ENCODE measurements around the gene APOBEC3B.
"Not testable (repeated sequence)": the region's sequence is repeated elsewhere in the genome, so short reads cannot be mapped to it uniquely, and the experiment has no call there.

Gene APOBEC3B

GRCh38 chr22:38984784-38985757 lies 2.9 kb downstream of the APOBEC3B start:
- Mint-ChIP-seq H3K27ac (peak overlapping the region; percentile 91), H3K36me3 (ENCODE audit: low read depth) (peaks cover 19% of the 10 kb centered on the region), H3K4me1 (ENCODE audit: low read depth) (peaks cover 62% of the 10 kb centered on the region), H3K4me3 (peak overlapping the region; percentile 66)
- not testable (repeated sequence) for H3K9me3 Mint-ChIP-seq; H3K27me3 Mint-ChIP-seq (ENCODE audit: low read depth)

- peaks cover 58% of the 10 kb centered on the region for H3K4me1 Mint-ChIP-seq (ENCODE audit: low read depth)
- peaks cover 19% of the 10 kb centered on the region for H3K36me3 Mint-ChIP-seq (ENCODE audit: low read depth)
- peak overlapping the region; percentile 59 for H3K27ac Mint-ChIP-seq
- H3K27me3 Mint-ChIP-seq (ENCODE audit: low read depth): no peaks in the 10 kb centered on the region
- H3K9me3 Mint-ChIP-seq: peaks cover 6% of the 10 kb centered on the region
- H3K4me3 Mint-ChIP-seq: no peak overlapping the region
Measured at GRCh38 chr22:38986629-38987028, 4.5 kb downstream of the APOBEC3B start.

GRCh38 chr22:38987171-38987895 lies 5.2 kb downstream of the APOBEC3B start:
- Mint-ChIP-seq H3K4me3 (peak overlapping the region; percentile 46), H3K36me3 (ENCODE audit: low read depth) (peaks cover 16% of the 10 kb centered on the region), H3K27ac (peak overlapping the region; percentile 63), H3K4me1 (ENCODE audit: low read depth) (peaks cover 53% of the 10 kb centered on the region), H3K9me3 (peaks cover 6% of the 10 kb centered on the region), H3K27me3 (ENCODE audit: low read depth) (no peaks in the 10 kb centered on the region)

GRCh38 chr22:38989466-38989865 lies 7.3 kb downstream of the APOBEC3B start:
- Mint-ChIP-seq H3K36me3 (ENCODE audit: low read depth) (peaks cover 12% of the 10 kb centered on the region), H3K9me3 (peaks cover under 1% of the 10 kb centered on the region), H3K27ac (peak overlapping the region; percentile 82), H3K4me1 (ENCODE audit: low read depth) (peaks cover 53% of the 10 kb centered on the region), H3K27me3 (ENCODE audit: low read depth) (peaks cover 4% of the 10 kb centered on the region), H3K4me3 (peak overlapping the region; percentile 49)

- not testable (repeated sequence) for H3K9me3 Mint-ChIP-seq; H3K27me3 Mint-ChIP-seq (ENCODE audit: low read depth); H3K36me3 Mint-ChIP-seq (ENCODE audit: low read depth); H3K4me3 Mint-ChIP-seq; H3K27ac Mint-ChIP-seq
- peaks cover 30% of the 10 kb centered on the region for H3K4me1 Mint-ChIP-seq (ENCODE audit: low read depth)
Measured at GRCh38 chr22:38992871-38993371, 10.8 kb downstream of the APOBEC3B start.

- Mint-ChIP-seq H3K27ac (no peak overlapping the region), H3K36me3 (ENCODE audit: low read depth) (no peaks in the 10 kb centered on the region), H3K4me1 (ENCODE audit: low read depth) (peaks cover 13% of the 10 kb centered on the region), H3K4me3 (no peak overlapping the region), H3K9me3 (peaks cover 4% of the 10 kb centered on the region), H3K27me3 (ENCODE audit: low read depth) (peaks cover 22% of the 10 kb centered on the region)
Measured at GRCh38 chr22:38996105-38996504, 14.0 kb downstream of the APOBEC3B start.

- Mint-ChIP-seq H3K9me3 (peaks cover 4% of the 10 kb centered on the region), H3K4me1 (ENCODE audit: low read depth) (peaks cover 10% of the 10 kb centered on the region), H3K27ac (no peak overlapping the region), H3K36me3 (ENCODE audit: low read depth) (no peaks in the 10 kb centered on the region), H3K27me3 (ENCODE audit: low read depth) (peaks cover 22% of the 10 kb centered on the region), H3K4me3 (no peak overlapping the region)
Measured at GRCh38 chr22:38997518-38997917, 15.4 kb downstream of the APOBEC3B start.

GRCh38 chr22:39003165-39003638 lies 21.1 kb downstream of the APOBEC3B start:
- no peak overlapping the region for H3K4me3 Mint-ChIP-seq
- peaks cover under 1% of the 10 kb centered on the region for H3K9me3 Mint-ChIP-seq
- H3K27ac Mint-ChIP-seq: peak overlapping the region; percentile 16
- peaks cover 11% of the 10 kb centered on the region for H3K27me3 Mint-ChIP-seq (ENCODE audit: low read depth)
- peaks cover 12% of the 10 kb centered on the region for H3K4me1 Mint-ChIP-seq (ENCODE audit: low read depth)
- H3K36me3 Mint-ChIP-seq (ENCODE audit: low read depth): no peaks in the 10 kb centered on the region

- Mint-ChIP-seq H3K36me3 (ENCODE audit: low read depth) (no peaks in the 10 kb centered on the region), H3K4me3 (no peak overlapping the region), H3K27ac (no peak overlapping the region)
Measured at GRCh38 chr22:39007177-39007576, 25.0 kb downstream of the APOBEC3B start.

GRCh38 chr22:39008271-39008850 lies 26.2 kb downstream of the APOBEC3B start:
- not testable (repeated sequence) for H3K27me3 Mint-ChIP-seq (ENCODE audit: low read depth); H3K4me3 Mint-ChIP-seq; H3K9me3 Mint-ChIP-seq; H3K36me3 Mint-ChIP-seq (ENCODE audit: low read depth); H3K27ac Mint-ChIP-seq
- peaks cover 10% of the 10 kb centered on the region for H3K4me1 Mint-ChIP-seq (ENCODE audit: low read depth)

More at GRCh38 chr22:39007177-39007576, 25.0 kb downstream of the APOBEC3B start:
- peaks cover 12% of the 10 kb centered on the region for H3K4me1 Mint-ChIP-seq (ENCODE audit: low read depth)
- no peaks in the 10 kb centered on the region for H3K27me3 Mint-ChIP-seq (ENCODE audit: low read depth)
- no peaks in the 10 kb centered on the region for H3K9me3 Mint-ChIP-seq

GRCh38 chr22:39010946-39011345 lies 28.8 kb downstream of the APOBEC3B start:
- no peak overlapping the region for H3K27ac Mint-ChIP-seq
- H3K36me3 Mint-ChIP-seq (ENCODE audit: low read depth): no peaks in the 10 kb centered on the region
- no peaks in the 10 kb centered on the region for H3K27me3 Mint-ChIP-seq (ENCODE audit: low read depth)
- peaks cover 14% of the 10 kb centered on the region for H3K4me1 Mint-ChIP-seq (ENCODE audit: low read depth)
- H3K4me3 Mint-ChIP-seq: no peak overlapping the region
- no peaks in the 10 kb centered on the region for H3K9me3 Mint-ChIP-seq

- peaks cover 22% of the 10 kb centered on the region for H3K4me1 Mint-ChIP-seq (ENCODE audit: low read depth)
- no peaks in the 10 kb centered on the region for H3K27me3 Mint-ChIP-seq (ENCODE audit: low read depth)
- H3K9me3 Mint-ChIP-seq: no peaks in the 10 kb centered on the region
- H3K4me3 Mint-ChIP-seq: peak overlapping the region; percentile 64
- H3K27ac Mint-ChIP-seq: peak overlapping the region; percentile 71
- peaks cover 7% of the 10 kb centered on the region for H3K36me3 Mint-ChIP-seq (ENCODE audit: low read depth)
Measured at GRCh38 chr22:39012533-39013511, 30.7 kb downstream of the APOBEC3B start.

GRCh38 chr22:39013561-39013941 lies 31.4 kb downstream of the APOBEC3B start:
- H3K27me3 Mint-ChIP-seq (ENCODE audit: low read depth); H3K9me3 Mint-ChIP-seq: not testable (repeated sequence)
- Mint-ChIP-seq H3K4me1 (ENCODE audit: low read depth) (peaks cover 21% of the 10 kb centered on the region), H3K36me3 (ENCODE audit: low read depth) (peaks cover 11% of the 10 kb centered on the region), H3K4me3 (peak overlapping the region; percentile 94), H3K27ac (peak overlapping the region; percentile 98)
